Measurements from ENCODE around the gene GBX2. TPM values are rescaled to one million over a fixed set of nuclear protein-coding genes. Genes with fewer than 3 reads are reported as not detected.
"Not testable (repeated sequence)": the region's sequence is repeated elsewhere in the genome, so short reads cannot be mapped to it uniquely, and the experiment has no call there.

The GBX2 gene
- total RNA-seq, 4 donors from 2014 or later = not detected

DNA sequence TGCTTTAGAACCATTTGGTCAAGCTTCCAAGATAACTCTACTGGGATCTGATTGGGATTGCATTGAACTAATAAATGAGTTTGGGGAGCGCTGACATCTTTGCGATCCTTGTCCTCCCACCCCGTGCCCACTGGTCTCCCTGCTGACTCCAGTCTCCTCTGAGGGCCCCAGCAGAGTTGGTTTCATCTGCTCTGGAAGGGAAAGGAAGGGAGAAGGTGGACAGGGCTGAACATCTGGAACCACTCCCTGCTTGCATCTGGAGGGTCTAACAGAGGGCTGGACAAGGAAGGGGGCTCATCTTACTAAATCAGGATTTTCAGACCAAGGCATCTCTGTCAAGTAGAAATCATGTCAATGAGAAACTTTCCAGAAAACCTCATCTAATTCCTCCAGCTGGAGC is 12.8 kb downstream of the GBX2 start:
- 83 to 89% methylated on average over 2 to 3 of the region's 3 CpGs for WGBS, 2 donors (ENCODE audit: low coverage in 1 of 2)
- Histone ChIP-seq H3K27ac (no peak overlapping the region), H3K36me3 (no peaks in the 10 kb centered on the region), H3K4me3 (no peak overlapping the region), H3K9me3 (peaks cover 0 to 34% (median 0%) of the 10 kb centered on the region in 3 donors), H3K27me3 (peaks cover 55% of the 10 kb centered on the region), H3K4me1 (peaks cover 0 to 5% (median 2%) of the 10 kb centered on the region in 3 donors)
- TF ChIP-seq, protein P1, sequence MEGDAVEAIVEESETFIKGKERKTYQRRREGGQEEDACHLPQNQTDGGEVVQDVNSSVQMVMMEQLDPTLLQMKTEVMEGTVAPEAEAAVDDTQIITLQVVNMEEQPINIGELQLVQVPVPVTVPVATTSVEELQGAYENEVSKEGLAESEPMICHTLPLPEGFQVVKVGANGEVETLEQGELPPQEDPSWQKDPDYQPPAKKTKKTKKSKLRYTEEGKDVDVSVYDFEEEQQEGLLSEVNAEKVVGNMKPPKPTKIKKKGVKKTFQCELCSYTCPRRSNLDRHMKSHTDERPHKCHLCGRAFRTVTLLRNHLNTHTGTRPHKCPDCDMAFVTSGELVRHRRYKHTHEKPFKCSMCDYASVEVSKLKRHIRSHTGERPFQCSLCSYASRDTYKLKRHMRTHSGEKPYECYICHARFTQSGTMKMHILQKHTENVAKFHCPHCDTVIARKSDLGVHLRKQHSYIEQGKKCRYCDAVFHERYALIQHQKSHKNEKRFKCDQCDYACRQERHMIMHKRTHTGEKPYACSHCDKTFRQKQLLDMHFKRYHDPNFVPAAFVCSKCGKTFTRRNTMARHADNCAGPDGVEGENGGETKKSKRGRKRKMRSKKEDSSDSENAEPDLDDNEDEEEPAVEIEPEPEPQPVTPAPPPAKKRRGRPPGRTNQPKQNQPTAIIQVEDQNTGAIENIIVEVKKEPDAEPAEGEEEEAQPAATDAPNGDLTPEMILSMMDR (IDR thresholded peaks at IDR 0.05) = no peak
- TF ChIP-seq EP300 (IDR thresholded peaks at IDR 0.05) = no peak
- no peak for TF ChIP-seq POLR2A (IDR thresholded peaks at IDR 0.05)
- ATAC-seq = no peak

GRCh38 chr2:236146436-236146835 is 21.8 kb downstream of the GBX2 start:
- Histone ChIP-seq H3K9me3 (peaks cover 0 to 16% (median 0%) of the 10 kb centered on the region in 3 donors), H3K4me3 (no peak overlapping the region), H3K36me3 (no peaks in the 10 kb centered on the region), H3K27ac (no peak overlapping the region), H3K4me1 (no peaks in the 10 kb centered on the region), H3K27me3 (peaks cover 65% of the 10 kb centered on the region)
- TF ChIP-seq EP300 (IDR thresholded peaks at IDR 0.05) (no peak), POLR2AphosphoS5 (IDR thresholded peaks at IDR 0.05) (no peak), POLR2A (IDR thresholded peaks at IDR 0.05) (no peak)
- TF ChIP-seq, protein P1 (IDR thresholded peaks at IDR 0.05) = no peak
- ATAC-seq = no peak
- 85 to 95% methylated on average over 6 to 7 of the region's 7 CpGs for WGBS, 2 donors (ENCODE audit: low coverage in 1 of 2)

DNA sequence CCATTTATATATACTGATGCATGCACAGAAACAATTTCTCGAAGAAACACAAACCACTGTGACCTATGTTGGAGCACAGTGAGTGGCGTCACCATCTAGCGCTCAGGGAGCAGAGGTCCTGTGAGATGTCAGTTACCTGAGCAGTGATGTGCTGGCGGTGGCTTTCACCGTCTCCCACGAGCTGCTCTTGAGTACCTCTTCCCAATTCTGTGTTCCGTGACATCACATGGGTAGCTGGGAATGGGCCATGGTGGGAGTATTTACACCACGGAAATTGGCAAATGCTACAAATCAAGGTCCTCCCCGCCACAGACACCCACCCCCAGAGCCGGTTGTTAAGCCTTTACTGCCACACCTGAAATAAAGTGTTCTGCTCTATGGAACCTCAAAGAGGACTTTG is 24.4 kb downstream of the GBX2 start:
- 89 to 94% methylated on average over 8 of the region's 10 CpGs for WGBS, 2 donors (ENCODE audit: low coverage in 1 of 2)
- TF ChIP-seq, protein P1 (IDR thresholded peaks at IDR 0.05) = no peak
- TF ChIP-seq POLR2A (IDR thresholded peaks at IDR 0.05) = no peak
- no peak for TF ChIP-seq POLR2AphosphoS5 (IDR thresholded peaks at IDR 0.05)
- TF ChIP-seq EP300 (IDR thresholded peaks at IDR 0.05) = no peak
- ATAC-seq = no peak

DNA sequence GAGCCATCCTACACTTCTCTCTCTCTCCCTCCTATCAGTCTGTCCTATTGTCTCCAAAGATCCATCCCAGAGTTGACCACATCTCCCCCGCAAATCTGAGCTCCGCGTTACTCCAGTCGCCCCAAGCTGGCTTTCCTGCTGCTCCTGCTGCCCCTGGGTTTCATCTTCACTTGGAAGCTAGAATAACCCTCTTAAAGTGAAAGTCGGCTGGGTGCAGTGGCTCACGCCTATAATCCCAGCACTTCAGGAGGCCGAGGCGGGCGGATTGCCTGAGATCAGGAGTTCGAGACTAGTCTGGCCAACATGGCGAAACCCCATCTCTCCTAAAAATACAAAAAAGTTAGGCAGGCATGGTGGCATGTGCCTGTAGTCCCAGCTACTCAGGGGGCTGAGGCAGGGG is 26.6 kb downstream of the GBX2 start:
- not testable (repeated sequence) for H3K36me3 ChIP-seq, H3K9me3 ChIP-seq, H3K4me3 ChIP-seq, H3K27ac ChIP-seq, ATAC-seq, H3K4me1 ChIP-seq
- 79% methylated on average over 6 of the region's 11 CpGs; no CpG with 5 or more reads in 1 of the 2 donors for WGBS, 2 donors (ENCODE audit: low coverage in 1 of 2)
- H3K27me3 ChIP-seq = peaks cover 50% of the 10 kb centered on the region

More for the DNA sequence above, 24.4 kb downstream of the GBX2 start:
- Histone ChIP-seq H3K27me3 (peaks cover 55% of the 10 kb centered on the region), H3K27ac (no peak overlapping the region), H3K9me3 (no peaks in the 10 kb centered on the region), H3K36me3 (no peaks in the 10 kb centered on the region), H3K4me3 (no peak overlapping the region), H3K4me1 (no peaks in the 10 kb centered on the region)

- H3K9me3 ChIP-seq = no peaks in the 10 kb centered on the region
- 94 to 100% methylated on average over 1 to 2 of the region's 10 CpGs for WGBS, 2 donors (ENCODE audit: low coverage in 1 of 2)
- TF ChIP-seq, protein P1 (IDR thresholded peaks at IDR 0.05) = no peak
- TF ChIP-seq POLR2AphosphoS5 (IDR thresholded peaks at IDR 0.05) = no peak
- TF ChIP-seq EP300 (IDR thresholded peaks at IDR 0.05) = no peak
- no peak for TF ChIP-seq POLR2A (IDR thresholded peaks at IDR 0.05)
These were observed 31.1 kb downstream of the GBX2 start for GRCh38 chr2:236137066-236137465.

More at GRCh38 chr2:236137066-236137465, 31.1 kb downstream of the GBX2 start:
- Histone ChIP-seq H3K27ac (no peak overlapping the region), H3K27me3 (peaks cover 10% of the 10 kb centered on the region), H3K4me1 (no peaks in the 10 kb centered on the region), H3K4me3 (no peak overlapping the region), H3K36me3 (peaks cover 0 to 12% of the 10 kb centered on the region in 2 donors)
- no peak for ATAC-seq

Data from gastroesophageal sphincter (tissue), 4 donors.